ENCODE measurements around the gene MYOG.

Gene MYOG

GRCh38 chr1:203126866-203127665, 41.3 kb upstream of the MYOG start:
- Histone ChIP-seq H3K36me3 (ENCODE audit: control insufficient read depth in 1 of 2, insufficient read depth in 2 of 2, low read length in 2 of 2) (no peaks in the 10 kb centered on the region), H3K4me3 (ENCODE audit: low read depth in 1 of 2, low read length in 2 of 2) (peak overlapping the region; percentile 58 to 67), H3K27me3 (ENCODE audit: control insufficient read depth in 1 of 2, insufficient read depth in 2 of 2, low read length in 2 of 2) (peaks cover 14 to 33% of the 10 kb centered on the region in 2 donors), H3K4me1 (ENCODE audit: control insufficient read depth in 1 of 2, insufficient read depth in 2 of 2, low read length in 2 of 2) (peaks cover 14 to 30% of the 10 kb centered on the region in 2 donors), H3K27ac (ENCODE audit: low read depth, low read length) (no peak overlapping the region), H3K9me3 (ENCODE audit: control insufficient read depth in 1 of 2, low read length in 2 of 2) (no peaks in the 10 kb centered on the region), H3K9ac (ENCODE audit: low read depth in 1 of 2, low read length in 2 of 2) (no peak overlapping the region)

DNA sequence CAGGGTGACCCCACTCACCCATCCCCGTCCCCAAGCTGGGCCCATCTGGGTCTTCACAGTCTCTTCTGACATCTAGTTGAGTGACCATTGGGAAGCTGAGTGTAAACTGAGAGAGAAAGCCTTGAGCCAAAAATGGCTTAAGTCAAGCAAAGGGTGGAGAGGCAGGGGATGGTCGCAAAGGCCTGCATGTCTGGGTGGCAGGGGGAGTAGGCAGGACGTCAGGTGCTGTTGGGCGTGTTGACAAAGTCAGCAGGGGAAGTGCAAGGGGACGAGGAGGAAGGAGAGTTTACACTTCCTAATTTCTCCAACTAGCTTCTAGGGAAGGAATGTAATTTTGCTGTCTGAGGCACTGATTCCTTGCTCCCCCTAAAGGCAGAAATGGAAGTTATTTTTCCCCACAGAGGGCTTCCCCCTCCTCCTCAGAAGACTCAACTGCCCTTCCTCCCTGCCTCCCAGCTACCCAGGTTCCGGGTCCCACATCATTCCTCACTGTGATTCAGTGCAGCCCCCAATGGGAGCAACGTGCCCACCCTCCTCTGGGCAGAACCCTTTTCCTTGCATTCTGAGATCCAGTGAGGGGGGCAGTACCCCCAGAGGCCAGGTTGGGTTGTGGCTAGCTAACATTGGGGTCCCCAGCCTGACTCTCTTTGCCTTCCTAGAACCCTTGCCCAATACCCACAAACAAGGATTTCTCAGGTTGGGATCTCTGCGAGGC, 40.5 kb upstream of the MYOG start:
- Histone ChIP-seq H3K27ac (ENCODE audit: low read depth, low read length) (no peak overlapping the region), H3K9ac (ENCODE audit: low read depth in 1 of 2, low read length in 2 of 2) (no peak overlapping the region), H3K4me1 (ENCODE audit: control insufficient read depth in 1 of 2, insufficient read depth in 2 of 2, low read length in 2 of 2) (peaks cover 14 to 30% of the 10 kb centered on the region in 2 donors), H3K4me3 (ENCODE audit: low read depth in 1 of 2, low read length in 2 of 2) (no peak overlapping the region), H3K9me3 (ENCODE audit: control insufficient read depth in 1 of 2, low read length in 2 of 2) (no peaks in the 10 kb centered on the region), H3K27me3 (ENCODE audit: control insufficient read depth in 1 of 2, insufficient read depth in 2 of 2, low read length in 2 of 2) (peaks cover 16 to 37% of the 10 kb centered on the region in 2 donors), H3K36me3 (ENCODE audit: control insufficient read depth in 1 of 2, insufficient read depth in 2 of 2, low read length in 2 of 2) (no peaks in the 10 kb centered on the region)

- H3K27me3 ChIP-seq (ENCODE audit: control insufficient read depth in 1 of 2, insufficient read depth in 2 of 2, low read length in 2 of 2): peaks cover 20 to 39% of the 10 kb centered on the region in 2 donors
- peaks cover 14 to 30% of the 10 kb centered on the region in 2 donors for H3K4me1 ChIP-seq (ENCODE audit: control insufficient read depth in 1 of 2, insufficient read depth in 2 of 2, low read length in 2 of 2)
- no peak overlapping the region for H3K27ac ChIP-seq (ENCODE audit: low read depth, low read length)
- H3K4me3 ChIP-seq (ENCODE audit: low read depth in 1 of 2, low read length in 2 of 2): no peak overlapping the region
- no peak overlapping the region for H3K9ac ChIP-seq (ENCODE audit: low read depth in 1 of 2, low read length in 2 of 2)
- H3K9me3 ChIP-seq (ENCODE audit: control insufficient read depth in 1 of 2, low read length in 2 of 2): no peaks in the 10 kb centered on the region
- no peaks in the 10 kb centered on the region for H3K36me3 ChIP-seq (ENCODE audit: control insufficient read depth in 1 of 2, insufficient read depth in 2 of 2, low read length in 2 of 2)
Observed at GRCh38 chr1:203124546-203125317, 38.9 kb upstream of the MYOG start.

DNA sequence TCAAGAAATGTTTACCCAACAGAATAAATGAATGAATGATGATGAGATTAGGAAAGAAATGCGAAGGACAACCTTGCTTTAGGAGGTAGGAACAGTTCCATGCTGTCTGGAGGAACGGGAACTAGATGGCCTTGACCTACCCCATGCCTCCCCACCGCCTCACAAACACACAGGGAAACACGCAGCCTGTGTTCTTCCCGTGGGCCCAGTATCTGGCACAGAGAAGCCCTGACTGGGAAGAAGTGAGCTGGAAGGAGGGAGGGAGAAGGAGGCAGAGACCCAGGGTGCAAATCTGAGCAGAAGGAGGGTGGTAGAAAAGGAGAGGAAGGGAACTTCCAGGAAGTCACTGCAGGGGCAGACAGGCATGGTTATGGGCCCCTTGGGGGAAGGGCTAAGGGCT, 38.2 kb upstream of the MYOG start:
- no peaks in the 10 kb centered on the region for H3K9me3 ChIP-seq (ENCODE audit: control insufficient read depth in 1 of 2, low read length in 2 of 2)
- H3K4me1 ChIP-seq (ENCODE audit: control insufficient read depth in 1 of 2, insufficient read depth in 2 of 2, low read length in 2 of 2): peaks cover 14 to 23% of the 10 kb centered on the region in 2 donors
- H3K27ac ChIP-seq (ENCODE audit: low read depth, low read length): no peak overlapping the region
- H3K9ac ChIP-seq (ENCODE audit: low read depth in 1 of 2, low read length in 2 of 2): no peak overlapping the region
- H3K36me3 ChIP-seq (ENCODE audit: control insufficient read depth in 1 of 2, insufficient read depth in 2 of 2, low read length in 2 of 2): no peaks in the 10 kb centered on the region
- no peak overlapping the region for H3K4me3 ChIP-seq (ENCODE audit: low read depth in 1 of 2, low read length in 2 of 2)
- peaks cover 20 to 40% of the 10 kb centered on the region in 2 donors for H3K27me3 ChIP-seq (ENCODE audit: control insufficient read depth in 1 of 2, insufficient read depth in 2 of 2, low read length in 2 of 2)

DNA sequence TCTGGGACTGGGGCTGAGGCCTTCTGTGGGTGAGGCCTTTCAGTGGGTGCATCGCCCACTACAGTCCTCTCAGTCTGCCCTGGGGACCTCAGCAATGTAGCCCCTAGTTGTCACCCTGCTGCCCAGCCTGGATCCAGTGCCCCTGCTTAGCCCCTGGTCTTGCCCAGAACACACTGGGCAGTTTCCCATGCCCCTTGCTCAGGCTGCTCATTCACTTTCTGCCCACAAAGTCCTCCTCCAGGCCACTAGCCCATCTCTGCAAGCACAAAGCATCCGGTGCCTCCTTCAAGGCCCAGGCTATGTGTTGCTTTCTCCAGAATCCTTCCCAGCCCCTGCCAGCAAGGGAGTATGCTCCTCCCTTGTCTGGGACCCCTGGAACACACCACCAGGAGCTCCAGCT, 36.3 kb upstream of the MYOG start:
- peaks cover 29 to 48% of the 10 kb centered on the region in 2 donors for H3K27me3 ChIP-seq (ENCODE audit: control insufficient read depth in 1 of 2, insufficient read depth in 2 of 2, low read length in 2 of 2)
- H3K4me1 ChIP-seq (ENCODE audit: control insufficient read depth in 1 of 2, insufficient read depth in 2 of 2, low read length in 2 of 2): peaks cover 7 to 14% of the 10 kb centered on the region in 2 donors
- no peak overlapping the region for H3K4me3 ChIP-seq (ENCODE audit: low read depth in 1 of 2, low read length in 2 of 2)
- H3K27ac ChIP-seq (ENCODE audit: low read depth, low read length): no peak overlapping the region
- no peak overlapping the region for H3K9ac ChIP-seq (ENCODE audit: low read depth in 1 of 2, low read length in 2 of 2)
- no peaks in the 10 kb centered on the region for H3K9me3 ChIP-seq (ENCODE audit: control insufficient read depth in 1 of 2, low read length in 2 of 2)
- no peaks in the 10 kb centered on the region for H3K36me3 ChIP-seq (ENCODE audit: control insufficient read depth in 1 of 2, insufficient read depth in 2 of 2, low read length in 2 of 2)

- no peak overlapping the region for H3K4me3 ChIP-seq (ENCODE audit: low read depth in 1 of 2, low read length in 2 of 2)
- H3K4me1 ChIP-seq (ENCODE audit: control insufficient read depth in 1 of 2, insufficient read depth in 2 of 2, low read length in 2 of 2): peaks cover 0 to 7% of the 10 kb centered on the region in 2 donors
- peaks cover 28 to 41% of the 10 kb centered on the region in 2 donors for H3K27me3 ChIP-seq (ENCODE audit: control insufficient read depth in 1 of 2, insufficient read depth in 2 of 2, low read length in 2 of 2)
- no peaks in the 10 kb centered on the region for H3K36me3 ChIP-seq (ENCODE audit: control insufficient read depth in 1 of 2, insufficient read depth in 2 of 2, low read length in 2 of 2)
- no peaks in the 10 kb centered on the region for H3K9me3 ChIP-seq (ENCODE audit: control insufficient read depth in 1 of 2, low read length in 2 of 2)
- H3K9ac ChIP-seq (ENCODE audit: low read depth in 1 of 2, low read length in 2 of 2): no peak overlapping the region
- no peak overlapping the region for H3K27ac ChIP-seq (ENCODE audit: low read depth, low read length)
Observed at GRCh38 chr1:203121186-203122015, 35.6 kb upstream of the MYOG start.

- Histone ChIP-seq H3K9ac (ENCODE audit: low read depth in 1 of 2, low read length in 2 of 2) (no peak overlapping the region), H3K27me3 (ENCODE audit: control insufficient read depth in 1 of 2, insufficient read depth in 2 of 2, low read length in 2 of 2) (peaks cover 30 to 40% of the 10 kb centered on the region in 2 donors), H3K4me3 (ENCODE audit: low read depth in 1 of 2, low read length in 2 of 2) (no peak overlapping the region), H3K9me3 (ENCODE audit: control insufficient read depth in 1 of 2, low read length in 2 of 2) (no peaks in the 10 kb centered on the region), H3K36me3 (ENCODE audit: control insufficient read depth in 1 of 2, insufficient read depth in 2 of 2, low read length in 2 of 2) (no peaks in the 10 kb centered on the region), H3K27ac (ENCODE audit: low read depth, low read length) (no peak overlapping the region), H3K4me1 (ENCODE audit: control insufficient read depth in 1 of 2, insufficient read depth in 2 of 2, low read length in 2 of 2) (peaks cover 0 to 3% of the 10 kb centered on the region in 2 donors)
Observed at GRCh38 chr1:203120325-203121153, 34.7 kb upstream of the MYOG start.

- no peak overlapping the region for H3K4me3 ChIP-seq (ENCODE audit: low read depth in 1 of 2, low read length in 2 of 2)
- H3K9ac ChIP-seq (ENCODE audit: low read depth in 1 of 2, low read length in 2 of 2): no peak overlapping the region
- H3K9me3 ChIP-seq (ENCODE audit: control insufficient read depth in 1 of 2, low read length in 2 of 2): no peaks in the 10 kb centered on the region
- no peak overlapping the region for H3K27ac ChIP-seq (ENCODE audit: low read depth, low read length)
- H3K36me3 ChIP-seq (ENCODE audit: control insufficient read depth in 1 of 2, insufficient read depth in 2 of 2, low read length in 2 of 2): no peaks in the 10 kb centered on the region
- H3K4me1 ChIP-seq (ENCODE audit: control insufficient read depth in 1 of 2, insufficient read depth in 2 of 2, low read length in 2 of 2): peaks cover 0 to 3% of the 10 kb centered on the region in 2 donors
- peaks cover 30 to 41% of the 10 kb centered on the region in 2 donors for H3K27me3 ChIP-seq (ENCODE audit: control insufficient read depth in 1 of 2, insufficient read depth in 2 of 2, low read length in 2 of 2)
Observed at GRCh38 chr1:203117611-203118575, 32.1 kb upstream of the MYOG start.

Measured in duodenal mucosa (tissue), 2 donors.